Measurements from ENCODE around the gene MAGI1.

GRCh38 chr3:65785065-65785645, 253.6 kb downstream of the MAGI1 start:
- TF ChIP-seq POLR2A (IDR thresholded peaks at IDR 0.05), result no peak
- TF ChIP-seq, protein P1, sequence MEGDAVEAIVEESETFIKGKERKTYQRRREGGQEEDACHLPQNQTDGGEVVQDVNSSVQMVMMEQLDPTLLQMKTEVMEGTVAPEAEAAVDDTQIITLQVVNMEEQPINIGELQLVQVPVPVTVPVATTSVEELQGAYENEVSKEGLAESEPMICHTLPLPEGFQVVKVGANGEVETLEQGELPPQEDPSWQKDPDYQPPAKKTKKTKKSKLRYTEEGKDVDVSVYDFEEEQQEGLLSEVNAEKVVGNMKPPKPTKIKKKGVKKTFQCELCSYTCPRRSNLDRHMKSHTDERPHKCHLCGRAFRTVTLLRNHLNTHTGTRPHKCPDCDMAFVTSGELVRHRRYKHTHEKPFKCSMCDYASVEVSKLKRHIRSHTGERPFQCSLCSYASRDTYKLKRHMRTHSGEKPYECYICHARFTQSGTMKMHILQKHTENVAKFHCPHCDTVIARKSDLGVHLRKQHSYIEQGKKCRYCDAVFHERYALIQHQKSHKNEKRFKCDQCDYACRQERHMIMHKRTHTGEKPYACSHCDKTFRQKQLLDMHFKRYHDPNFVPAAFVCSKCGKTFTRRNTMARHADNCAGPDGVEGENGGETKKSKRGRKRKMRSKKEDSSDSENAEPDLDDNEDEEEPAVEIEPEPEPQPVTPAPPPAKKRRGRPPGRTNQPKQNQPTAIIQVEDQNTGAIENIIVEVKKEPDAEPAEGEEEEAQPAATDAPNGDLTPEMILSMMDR (IDR thresholded peaks at IDR 0.05), result peak in 4 of 6 experiments; percentile 52 to 75 (median 68)
